A673 (cell line): Measurements from ENCODE around the gene RBM8A.

Experiments
- EZH2 ChIP-seq: fragments of 200-600 bp; sonication (generic); IDR thresholded peaks from 2 replicates; pipeline ENCODE4 v1.6.1; 2017; ENCODE audit warnings: borderline replicate concordance, low read depth, mild to moderate bottlenecking, mixed read lengths, antibody characterized with exemption, low read length; ENCODE audit not compliant: poor library complexity, severe bottlenecking
- TF ChIP-seq, protein P1 (sequence below): fragments of 300-800, 200-600 bp; sonication (generic); conservative IDR thresholded peaks from 2 replicates; pipeline ENCODE4 v1.5.1; 2017; ENCODE audit warnings: low read depth, mild to moderate bottlenecking, antibody characterized with exemption, low read length, moderate library complexity, mixed read lengths

DNA sequence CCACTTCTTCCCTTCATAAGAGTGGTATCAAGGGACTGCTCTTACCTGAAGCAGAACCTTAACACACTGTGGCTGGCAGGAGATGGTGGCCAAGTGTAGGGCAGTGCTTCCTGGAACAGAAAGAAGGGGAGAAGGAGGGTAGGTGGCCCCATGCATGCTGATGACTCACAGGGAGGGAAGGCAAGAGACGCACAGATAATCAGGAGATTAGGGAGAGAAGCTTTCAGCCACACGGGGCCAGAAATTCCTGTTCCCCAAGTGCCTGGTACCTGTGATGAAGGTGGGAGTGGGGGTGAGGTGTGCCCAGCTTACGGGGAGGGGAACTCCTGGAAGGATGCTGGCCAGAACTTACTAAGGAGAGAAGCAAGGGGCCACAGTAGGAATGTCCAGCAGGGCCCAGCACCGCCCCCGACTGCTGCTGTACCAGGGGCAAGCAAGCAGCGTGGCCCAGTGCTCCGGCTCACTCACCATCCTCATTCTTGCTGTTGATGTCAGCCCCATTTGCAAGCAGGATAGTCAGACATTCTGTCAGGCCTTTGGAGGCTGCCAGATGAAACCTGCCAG, 49.3 kb downstream of the RBM8A start:
- TF ChIP-seq, protein P1, sequence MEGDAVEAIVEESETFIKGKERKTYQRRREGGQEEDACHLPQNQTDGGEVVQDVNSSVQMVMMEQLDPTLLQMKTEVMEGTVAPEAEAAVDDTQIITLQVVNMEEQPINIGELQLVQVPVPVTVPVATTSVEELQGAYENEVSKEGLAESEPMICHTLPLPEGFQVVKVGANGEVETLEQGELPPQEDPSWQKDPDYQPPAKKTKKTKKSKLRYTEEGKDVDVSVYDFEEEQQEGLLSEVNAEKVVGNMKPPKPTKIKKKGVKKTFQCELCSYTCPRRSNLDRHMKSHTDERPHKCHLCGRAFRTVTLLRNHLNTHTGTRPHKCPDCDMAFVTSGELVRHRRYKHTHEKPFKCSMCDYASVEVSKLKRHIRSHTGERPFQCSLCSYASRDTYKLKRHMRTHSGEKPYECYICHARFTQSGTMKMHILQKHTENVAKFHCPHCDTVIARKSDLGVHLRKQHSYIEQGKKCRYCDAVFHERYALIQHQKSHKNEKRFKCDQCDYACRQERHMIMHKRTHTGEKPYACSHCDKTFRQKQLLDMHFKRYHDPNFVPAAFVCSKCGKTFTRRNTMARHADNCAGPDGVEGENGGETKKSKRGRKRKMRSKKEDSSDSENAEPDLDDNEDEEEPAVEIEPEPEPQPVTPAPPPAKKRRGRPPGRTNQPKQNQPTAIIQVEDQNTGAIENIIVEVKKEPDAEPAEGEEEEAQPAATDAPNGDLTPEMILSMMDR = no peak
- no peak for TF ChIP-seq EZH2
